MM.1S (cell line): ENCODE measurements around the gene NEGR1.

Experiments
- DNase-seq: peaks from one replicate; pipeline ENCODE4 v3.0.0-alpha.2; 2015
- H2AFZ ChIP-seq: fragments of 300-600 bp; sonication (generic); 2 replicates; pipeline ENCODE4 v1.6.0; 2016; ENCODE audit warnings: antibody characterized with exemption, low read length
- H3F3A ChIP-seq: fragments of 300-600 bp; sonication (generic); 2 replicates; pipeline ENCODE4 v1.6.1; 2016; ENCODE audit warnings: mild to moderate bottlenecking, antibody characterized with exemption, low read length, moderate library complexity, mixed read lengths; ENCODE audit not compliant: insufficient read depth
- H3K27ac ChIP-seq: fragments of 300-600 bp; sonication (generic); 2 replicates; pipeline ENCODE4 v1.5.1; 2016; ENCODE audit warnings: mild to moderate bottlenecking, low read length
- H3K27me3 ChIP-seq: fragments of 300-600 bp; sonication (generic); replicated peaks from 2 replicates; pipeline ENCODE4 v1.6.0; 2016; ENCODE audit warnings: low read length; ENCODE audit not compliant: insufficient read depth
- H3K36me3 ChIP-seq: fragments of 300-600 bp; sonication (generic); replicated peaks from 2 replicates; pipeline ENCODE4 v1.6.1; 2016; ENCODE audit warnings: mild to moderate bottlenecking, low read length, mixed read lengths; ENCODE audit not compliant: insufficient read depth
- H3K4me1 ChIP-seq: fragments of 300-600 bp; sonication (generic); 2 replicates; pipeline ENCODE4 v1.6.1; 2016; ENCODE audit warnings: low read length, mixed read lengths
- H3K4me2 ChIP-seq: fragments of 300-600 bp; sonication (generic); 2 replicates; pipeline ENCODE4 v1.6.0; 2016; ENCODE audit warnings: low read depth, low read length
- H3K4me3 ChIP-seq: fragments of 300-600 bp; sonication (generic); 2 replicates; pipeline ENCODE4 v1.5.1; 2016; ENCODE audit warnings: low read length, mixed read lengths
- H3K79me2 ChIP-seq: fragments of 300-600 bp; sonication (generic); 2 replicates; pipeline ENCODE4 v1.6.1; 2016; ENCODE audit warnings: mixed run types, low read length, mixed read lengths
- H3K9ac ChIP-seq: fragments of 300-600 bp; sonication (generic); 2 replicates; pipeline ENCODE4 v1.6.1; 2016; ENCODE audit warnings: low read length, mixed read lengths
- H3K9me2 ChIP-seq: fragments of 300-600 bp; sonication (generic); replicated peaks from 2 replicates; pipeline ENCODE4 v1.6.1; 2016; ENCODE audit warnings: mild to moderate bottlenecking, low read length, mixed read lengths; ENCODE audit not compliant: insufficient read depth
- H3K9me3 ChIP-seq: fragments of 300-600 bp; sonication (generic); replicated peaks from 2 replicates; pipeline ENCODE4 v1.6.1; 2016; ENCODE audit warnings: mild to moderate bottlenecking, low read length, mixed read lengths; ENCODE audit not compliant: insufficient read depth
- H4K20me1 ChIP-seq: fragments of 300-600 bp; sonication (generic); 2 replicates; pipeline ENCODE4 v1.6.1; 2016; ENCODE audit warnings: mild to moderate bottlenecking, low read length, moderate library complexity, mixed read lengths; ENCODE audit not compliant: insufficient read depth
- CTCF ChIP-seq: fragments of 300-600 bp; sonication (generic); IDR thresholded peaks from 2 replicates; pipeline ENCODE4 v1.5.1; 2016; ENCODE audit warnings: antibody characterized with exemption, low read length, mixed read lengths
- EZH2 ChIP-seq: fragments of 300-600 bp; sonication (generic); optimal IDR thresholded peaks from 2 replicates; pipeline ENCODE3; 2017; ENCODE audit warnings: low read depth, mild to moderate bottlenecking, antibody characterized with exemption, low read length, mixed read lengths
- EZH2phosphoT487 ChIP-seq: fragments of 300-600 bp; sonication (generic); IDR thresholded peaks from 2 replicates; pipeline ENCODE4 v1.6.1; 2018; ENCODE audit warnings: antibody characterized with exemption, low read length

Gene NEGR1

GRCh38 chr1:72286401-72286800, 4.1 kb upstream of the NEGR1 start:
- DNase-seq = no peak
- Histone ChIP-seq H3K79me2 (no peaks in the 10 kb centered on the region), H3K27ac (no peak overlapping the region), H4K20me1 (peaks cover 3% of the 10 kb centered on the region; the same call in 1 of the 2 replicates), H3F3A (peaks cover 19% of the 10 kb centered on the region), H3K4me1 (peaks cover 8% of the 10 kb centered on the region), H3K27me3 (peaks cover 43% of the 10 kb centered on the region), H3K4me2 (no peak overlapping the region), H3K9ac (no peak overlapping the region), H3K36me3 (no peaks in the 10 kb centered on the region), H3K9me2 (no peaks in the 10 kb centered on the region), H3K9me3 (no peaks in the 10 kb centered on the region), H2AFZ (no peak overlapping the region), H3K4me3 (no peak overlapping the region)
- TF ChIP-seq EZH2 (no peak), EZH2phosphoT487 (no peak), CTCF (no peak)

GRCh38 chr1:72285074-72285425, 2.7 kb upstream of the NEGR1 start:
- no peaks in the 10 kb centered on the region for H3K79me2 ChIP-seq
- H3K27me3 ChIP-seq = peaks cover 55% of the 10 kb centered on the region
- TF ChIP-seq EZH2 (no peak), EZH2phosphoT487 (no peak), CTCF (no peak)
- peak overlapping the region; percentile 10; the same call in 1 of the 2 replicates for H3K4me3 ChIP-seq
- H3K9me2 ChIP-seq = no peaks in the 10 kb centered on the region
- H3K9me3 ChIP-seq = no peaks in the 10 kb centered on the region
- no peaks in the 10 kb centered on the region for H3K36me3 ChIP-seq
- H3K9ac ChIP-seq = no peak overlapping the region
- H4K20me1 ChIP-seq = peaks cover 3% of the 10 kb centered on the region; the same call in 1 of the 2 replicates
- H2AFZ ChIP-seq = no peak overlapping the region
- no peak overlapping the region for H3K27ac ChIP-seq
- peak overlapping the region; percentile 98 for H3K4me2 ChIP-seq
- DNase-seq = no peak
- H3F3A ChIP-seq = peaks cover 19% of the 10 kb centered on the region
- H3K4me1 ChIP-seq = peaks cover 8% of the 10 kb centered on the region

- H3K27ac ChIP-seq = no peak overlapping the region
- peaks cover 19% of the 10 kb centered on the region for H3F3A ChIP-seq
- no peaks in the 10 kb centered on the region for H3K36me3 ChIP-seq
- H3K4me2 ChIP-seq = peak overlapping the region; percentile 98
- H3K4me1 ChIP-seq = peaks cover 8% of the 10 kb centered on the region
- peak; percentile 79 for DNase-seq
- H2AFZ ChIP-seq = peak overlapping the region; percentile 92
- TF ChIP-seq EZH2phosphoT487 (peak; percentile 93), CTCF (no peak), EZH2 (no peak)
- H3K4me3 ChIP-seq = peak overlapping the region; percentile 89
- no peaks in the 10 kb centered on the region for H3K79me2 ChIP-seq
- H3K9me2 ChIP-seq = no peaks in the 10 kb centered on the region
- H3K9me3 ChIP-seq = no peaks in the 10 kb centered on the region
- peaks cover 55% of the 10 kb centered on the region for H3K27me3 ChIP-seq
- peaks cover 3% of the 10 kb centered on the region; the same call in 1 of the 2 replicates for H4K20me1 ChIP-seq
- H3K9ac ChIP-seq = peak overlapping the region; percentile 73; the same call in 1 of the 2 replicates
Measured at GRCh38 chr1:72284348-72285073, 2.2 kb upstream of the NEGR1 start.
